GM21576 (cell line): ENCODE measurements around the gene NPIPB6.
"Not testable (repeated sequence)": the region's sequence is repeated elsewhere in the genome, so short reads cannot be mapped to it uniquely, and the experiment has no call there.

Experiments used
- ATAC-seq: cut with Tn5 transposase; IDR thresholded peaks from one replicate; pipeline ENCODE4 v1.9.1; 2021; ENCODE audit warnings: mild to moderate bottlenecking, moderate library complexity; ENCODE audit not compliant: unreplicated experiment

NPIPB6 gene

GRCh38 chr16:28363408-28363807 lies at the start of gene NPIPB6:
TSS of gene NPIPB6 (minus strand) at chr16:28363508. CDS start at chr16:28362822, 686 bp downstream.
- ATAC-seq, result not testable (repeated sequence)

DNA sequence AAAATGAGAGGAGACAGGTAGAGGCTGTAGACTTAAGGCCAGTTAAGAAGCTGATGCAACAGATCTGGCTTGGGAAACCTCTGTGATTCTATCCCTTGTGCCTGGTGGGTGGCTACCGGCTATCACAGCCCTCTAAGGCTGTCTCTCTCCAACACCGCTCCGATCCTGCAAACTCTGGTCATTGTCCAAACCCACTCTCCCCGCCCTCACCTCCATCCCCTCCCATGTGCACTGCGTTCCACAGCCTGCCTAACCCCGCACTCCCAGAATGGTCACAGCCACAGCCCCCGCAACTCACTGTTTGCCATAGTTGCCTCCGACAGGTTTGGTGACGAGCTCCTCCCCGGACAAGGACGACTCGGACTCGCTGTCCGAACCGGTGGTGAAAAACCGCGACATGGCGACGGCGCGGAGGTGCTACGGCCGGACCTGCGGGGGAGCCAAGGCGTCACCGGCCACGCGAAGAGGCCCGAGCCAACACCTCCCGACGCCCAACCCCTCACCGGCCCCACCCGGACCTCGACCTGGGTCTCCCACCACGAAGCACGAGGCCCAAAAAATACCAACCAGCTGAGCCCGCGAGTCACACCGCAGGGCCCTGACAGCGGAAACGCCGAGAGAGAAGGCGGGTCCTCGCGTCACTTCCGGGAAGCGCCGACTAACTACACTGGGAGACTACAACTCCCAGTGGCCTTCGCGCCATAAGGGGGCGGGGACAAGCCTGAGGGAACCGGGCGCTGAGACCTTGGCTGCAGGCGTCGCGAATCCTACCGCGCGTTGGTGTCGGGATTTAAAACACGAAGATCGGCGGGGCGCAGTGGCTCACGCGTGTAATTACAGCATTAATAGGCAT lies 40.1 kb upstream of the NPIPB6 start, which contains the start of gene EIF3CL:
TSS of gene EIF3CL (minus strand) at position 622 of the 853 bp plus-strand sequence. CDS start at position 399, 223 bp downstream.
- peak; percentile 99 for ATAC-seq

DNA sequence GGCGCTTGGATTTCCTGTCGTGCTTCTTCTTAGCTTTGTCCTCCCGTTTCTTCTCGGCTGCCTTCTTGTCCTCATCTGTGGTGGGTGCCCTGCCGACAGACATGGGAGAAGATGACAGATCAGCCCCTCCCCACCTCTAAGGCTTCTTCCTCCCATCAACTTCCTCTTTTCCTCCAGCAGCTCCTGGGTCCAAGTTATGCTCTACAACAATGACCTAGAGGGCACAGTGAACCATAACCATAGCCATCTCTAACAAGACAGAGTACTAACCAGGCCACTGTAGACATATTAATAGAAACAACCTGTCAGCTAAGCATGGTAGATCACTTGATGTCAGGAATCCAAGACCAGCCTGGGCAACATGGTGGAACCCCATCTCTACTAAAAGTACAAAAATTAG lies 28.7 kb upstream of the NPIPB6 start:
- ATAC-seq, result not testable (repeated sequence)

DNA sequence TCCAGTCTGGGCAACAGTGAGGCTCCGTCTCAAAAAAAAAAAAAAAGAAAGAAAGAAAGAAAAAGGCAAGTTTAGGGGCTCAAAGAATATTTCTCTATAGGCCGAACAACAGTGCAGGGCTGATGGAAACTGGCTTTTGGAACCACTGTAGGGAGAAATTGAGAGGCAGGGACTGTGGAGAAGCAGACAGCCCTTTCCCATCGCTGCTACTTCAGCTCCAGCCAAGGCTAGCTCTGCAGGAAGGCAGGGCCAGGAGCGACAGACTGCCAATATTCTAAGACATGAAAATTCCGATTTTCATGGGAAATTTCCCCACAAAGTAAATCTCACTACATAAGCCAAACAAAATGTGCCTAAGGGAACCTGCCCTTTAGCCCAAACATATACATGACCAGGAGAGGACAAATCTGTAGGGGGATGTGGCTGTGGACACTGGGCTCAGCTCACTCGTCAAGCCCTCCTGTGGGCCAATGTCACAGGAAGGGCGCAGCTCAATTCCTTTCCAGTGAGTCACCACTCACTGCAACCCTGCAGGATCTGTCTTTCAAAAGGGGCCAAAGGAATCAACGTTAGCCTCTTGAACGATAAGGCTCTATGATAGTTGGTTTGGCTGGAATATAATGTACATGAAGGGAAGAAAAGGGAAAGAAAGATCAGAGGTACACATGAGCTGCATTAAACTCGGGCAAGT lies 19.0 kb upstream of the NPIPB6 start:
- ATAC-seq, result not testable (repeated sequence)

- not testable (repeated sequence) for ATAC-seq
Measured at GRCh38 chr16:28377822-28378221, 14.5 kb upstream of the NPIPB6 start.

DNA sequence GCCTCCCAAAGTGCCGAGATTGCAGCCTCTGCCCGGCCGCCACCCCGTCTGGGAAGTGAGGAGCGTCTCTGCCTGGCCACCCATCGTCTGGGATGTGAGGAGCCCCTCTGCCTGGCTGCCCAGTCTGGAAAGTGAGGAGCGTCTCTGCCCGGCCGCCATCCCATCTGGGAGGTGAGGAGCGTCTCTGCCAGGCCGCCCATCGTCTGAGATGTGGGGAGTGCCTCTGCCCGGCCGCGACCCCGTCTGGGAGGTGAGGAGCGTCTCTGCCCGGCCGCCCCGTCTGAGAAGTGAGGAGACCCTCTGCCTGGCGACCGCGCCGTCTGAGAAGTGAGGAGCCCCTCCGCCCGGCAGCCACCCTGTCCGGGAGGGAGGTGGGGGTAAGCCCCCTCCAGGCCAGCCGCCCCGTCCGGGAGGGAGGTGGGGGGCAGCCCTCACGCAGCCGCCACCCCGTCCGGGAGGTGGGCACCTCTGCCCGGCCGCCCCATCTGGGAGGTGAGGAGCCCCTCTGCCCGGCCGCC lies 13.9 kb upstream of the NPIPB6 start:
- ATAC-seq, result not testable (repeated sequence)

DNA sequence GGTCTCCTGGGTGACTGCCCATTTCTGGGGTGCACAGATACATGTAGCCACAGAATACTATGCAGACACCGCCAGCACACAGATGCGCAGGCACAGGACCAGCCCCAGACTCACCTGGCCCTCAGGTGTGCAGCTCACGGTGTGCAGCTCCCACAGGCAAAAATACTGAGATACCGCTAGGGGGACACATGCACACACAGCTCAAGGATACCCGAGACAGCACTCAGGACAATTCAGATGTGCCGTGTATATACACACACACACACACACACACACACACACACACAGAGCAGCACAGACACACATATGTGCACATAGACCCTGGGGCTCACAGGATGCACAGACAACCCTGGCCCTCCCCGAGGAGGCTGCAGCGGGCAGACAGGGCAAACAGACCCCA lies 11.8 kb upstream of the NPIPB6 start:
- ATAC-seq, result not testable (repeated sequence)

- not testable (repeated sequence) for ATAC-seq
Measured at GRCh38 chr16:28374281-28374680, 11.0 kb upstream of the NPIPB6 start.

GRCh38 chr16:28367926-28368325 lies 4.6 kb upstream of the NPIPB6 start:
- not testable (repeated sequence) for ATAC-seq

DNA sequence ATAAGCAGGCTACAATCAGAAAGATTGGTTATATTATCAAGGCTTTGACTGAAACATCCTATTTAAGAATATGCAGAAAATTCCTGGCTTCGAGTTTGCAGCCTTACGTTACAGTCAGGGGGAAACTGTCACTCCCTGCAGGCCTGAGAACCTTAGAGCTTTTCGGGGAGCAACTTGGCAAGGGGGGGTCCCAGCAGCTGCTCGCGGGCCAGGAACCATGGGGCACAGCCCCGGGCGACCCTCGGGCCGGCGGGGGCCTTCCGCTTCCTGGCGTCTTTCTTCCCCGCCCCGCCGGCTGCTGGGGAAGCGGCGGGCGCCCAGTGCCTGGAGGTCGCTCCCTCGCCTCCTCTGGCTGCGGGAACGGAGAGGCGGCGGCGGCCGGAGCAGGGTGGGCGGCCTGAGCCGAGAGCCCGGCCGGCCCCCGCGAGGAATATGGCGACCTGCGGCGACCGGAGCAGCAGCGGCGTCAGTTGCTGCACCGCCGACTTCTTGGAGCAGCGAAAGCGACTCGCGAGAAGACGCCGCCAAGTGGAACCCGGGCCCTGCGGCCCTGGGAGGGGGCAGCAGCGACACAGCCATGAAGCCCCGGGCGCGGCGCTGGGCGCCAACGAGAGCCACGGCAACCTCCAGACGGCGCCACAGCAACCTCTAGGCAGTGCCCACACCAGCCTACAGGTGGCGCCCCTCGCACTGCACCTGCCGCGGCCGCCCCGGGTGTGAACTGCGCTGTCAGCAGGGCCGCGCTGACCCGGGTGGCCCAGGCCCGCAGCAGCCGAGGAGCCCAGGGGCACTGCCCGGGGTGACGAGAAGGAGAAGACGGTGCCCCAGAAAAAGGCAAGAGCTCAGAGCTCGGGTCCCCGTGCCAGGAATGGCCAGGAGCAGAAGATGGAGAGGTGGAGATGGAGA lies 1.2 kb upstream of the NPIPB6 start:
- ATAC-seq, result peak; percentile 85

DNA sequence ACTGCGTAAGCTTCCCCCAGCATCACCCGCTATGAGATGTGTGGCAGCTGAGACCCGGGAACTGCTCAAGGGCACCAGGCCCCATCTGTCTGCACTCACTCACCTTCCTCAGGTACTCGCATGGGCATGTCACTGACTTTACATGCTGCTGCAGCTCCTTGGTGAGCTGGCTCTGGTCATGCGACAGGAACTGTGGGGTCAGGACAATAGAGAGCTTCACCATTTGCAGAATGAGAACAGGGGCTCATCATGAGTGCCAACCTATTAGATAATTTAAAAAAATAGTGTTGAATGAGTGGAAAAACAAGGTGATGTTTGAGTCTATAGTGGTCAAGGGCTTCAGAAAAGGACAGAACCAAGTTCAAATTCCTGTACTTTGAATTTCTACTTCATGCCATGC lies 708 bp downstream of the NPIPB6 start:
- ATAC-seq, result not testable (repeated sequence)

DNA sequence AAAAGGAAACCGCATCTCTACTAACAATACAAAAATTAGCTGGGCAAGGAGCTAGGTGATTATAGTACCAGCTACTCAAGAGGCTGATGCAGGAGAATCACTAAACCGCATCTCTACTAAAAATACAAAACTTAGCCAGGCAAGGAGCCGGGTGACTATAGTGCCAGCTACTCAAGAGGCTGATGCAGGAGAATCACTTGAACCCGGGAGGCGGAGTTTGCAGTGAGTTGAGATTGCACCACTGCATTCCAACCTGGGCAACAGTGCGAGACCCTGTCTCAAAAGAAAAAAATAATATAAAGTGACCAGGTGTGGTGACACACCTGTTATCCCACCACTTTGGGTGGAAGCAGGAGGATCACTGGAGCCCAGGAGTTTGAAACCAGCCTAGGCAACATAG lies 25.1 kb downstream of the NPIPB6 start:
- ATAC-seq, result not testable (repeated sequence)

GRCh38 chr16:28336940-28337710 lies 26.2 kb downstream of the NPIPB6 start:
- ATAC-seq, result not testable (repeated sequence)

GRCh38 chr16:28335678-28336077 lies 27.6 kb downstream of the NPIPB6 start:
- ATAC-seq, result not testable (repeated sequence)

DNA sequence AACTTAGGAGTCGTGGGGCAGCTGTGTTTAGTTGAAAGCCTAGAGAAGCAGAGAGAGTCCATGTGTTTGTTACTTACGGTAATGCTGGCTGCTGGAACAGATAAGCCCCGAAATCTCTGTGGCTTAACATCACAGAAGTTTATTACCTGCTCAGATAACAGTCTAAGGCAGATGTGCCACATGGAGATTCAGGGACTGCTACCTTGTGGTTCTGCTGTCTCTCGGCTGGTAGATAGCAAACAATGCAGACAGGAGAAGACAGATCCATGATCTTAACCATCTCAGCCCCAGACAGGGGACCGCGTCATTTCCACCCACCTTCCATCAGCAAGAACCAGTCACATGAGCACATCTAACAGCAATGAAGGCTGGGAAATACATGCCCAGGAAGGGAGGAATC lies 30.7 kb downstream of the NPIPB6 start:
- ATAC-seq, result not testable (repeated sequence)

- ATAC-seq, result not testable (repeated sequence)
Measured at GRCh38 chr16:28330981-28331380, 32.3 kb downstream of the NPIPB6 start.

- not testable (repeated sequence) for ATAC-seq
Measured at GRCh38 chr16:28330232-28330631, 33.1 kb downstream of the NPIPB6 start.

DNA sequence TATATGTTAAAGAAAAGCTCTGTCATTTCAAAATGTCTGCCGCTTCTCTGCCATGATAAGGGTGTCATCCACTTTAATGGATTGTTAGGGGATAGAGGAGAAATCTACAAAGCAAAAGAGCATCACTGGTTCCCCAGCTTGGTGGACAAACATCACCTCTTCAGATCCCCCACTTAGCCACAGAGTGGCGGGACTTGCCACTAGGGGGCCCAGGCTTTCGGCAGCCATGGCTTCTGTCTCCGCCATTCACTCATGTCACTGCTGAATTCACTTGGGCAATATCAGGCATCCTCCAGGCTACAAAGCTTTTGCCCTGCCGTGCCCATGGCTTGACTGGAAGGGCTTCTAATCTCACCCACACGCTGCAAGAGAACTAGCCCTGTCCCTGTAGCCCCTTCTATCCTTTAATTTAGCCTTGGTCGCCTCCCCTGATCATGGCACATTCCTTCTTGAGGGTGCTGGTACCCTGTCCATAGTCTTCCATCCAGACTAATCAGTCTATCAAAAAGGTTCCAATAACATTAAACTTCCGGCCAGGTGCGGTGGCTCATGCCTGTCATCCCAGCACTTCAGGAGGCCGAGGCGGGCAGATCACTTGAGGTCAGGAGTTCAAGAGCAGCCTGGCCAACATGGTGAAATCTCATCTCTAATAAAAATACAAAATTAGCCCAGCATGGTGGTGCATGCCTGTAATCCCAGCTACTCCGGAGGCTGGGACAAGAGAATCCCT lies 36.3 kb downstream of the NPIPB6 start:
- no peak for ATAC-seq

DNA sequence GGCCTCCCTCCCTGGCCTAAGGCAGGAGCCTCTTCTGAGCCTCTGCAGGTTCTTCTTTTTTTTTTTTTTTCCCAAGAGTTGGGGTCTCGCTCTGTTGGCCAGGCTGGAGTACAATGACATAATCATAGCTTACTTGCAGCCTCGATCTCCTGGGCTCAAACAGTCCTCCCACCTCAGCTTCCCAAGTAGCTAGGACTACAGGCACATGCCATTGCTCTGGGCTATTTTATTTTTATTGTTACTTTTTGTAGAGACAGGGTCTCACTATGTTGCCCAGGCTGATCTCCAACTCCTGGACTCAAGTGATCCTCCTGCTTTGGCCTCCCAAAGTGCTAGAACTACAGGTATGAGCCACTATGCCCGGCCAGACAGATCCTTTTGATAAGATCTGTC lies 38.4 kb downstream of the NPIPB6 start:
- no peak for ATAC-seq
